ELR (cell line): ENCODE measurements around the gene ZBTB21.

Experiments used
- DNase-seq: peaks from one replicate; pipeline ENCODE4 v3.0.0-alpha.2; 2015; ENCODE audit warnings: low read depth

ZBTB21 gene

GRCh38 chr21:42039911-42040351 is 29.8 kb upstream of the ZBTB21 start:
- peak; percentile 83 for DNase-seq

- peak; percentile 40 for DNase-seq
These were observed 29.3 kb upstream of the ZBTB21 start for GRCh38 chr21:42039470-42039901.

- no peak for DNase-seq
These were observed 28.8 kb upstream of the ZBTB21 start for GRCh38 chr21:42038826-42039425.

GRCh38 chr21:42038393-42038792 is 28.2 kb upstream of the ZBTB21 start:
- no peak for DNase-seq

- DNase-seq, result no peak
These were observed 27.8 kb upstream of the ZBTB21 start for GRCh38 chr21:42037943-42038342.

GRCh38 chr21:42037516-42037915 is 27.4 kb upstream of the ZBTB21 start:
- no peak for DNase-seq

GRCh38 chr21:42036313-42036712 is 26.2 kb upstream of the ZBTB21 start:
- DNase-seq, result no peak

- DNase-seq, result no peak
These were observed 22.8 kb upstream of the ZBTB21 start for GRCh38 chr21:42032968-42033367.

- no peak for DNase-seq
These were observed 22.1 kb upstream of the ZBTB21 start for GRCh38 chr21:42032266-42032665.

- no peak for DNase-seq
These were observed 21.7 kb upstream of the ZBTB21 start for GRCh38 chr21:42031816-42032215.

- no peak for DNase-seq
These were observed 21.1 kb upstream of the ZBTB21 start for GRCh38 chr21:42031241-42031640.

- DNase-seq, result no peak
These were observed 20.2 kb upstream of the ZBTB21 start for GRCh38 chr21:42030311-42030710.

GRCh38 chr21:42028766-42029425 is 18.7 kb upstream of the ZBTB21 start:
- no peak for DNase-seq

GRCh38 chr21:42027822-42028765 is 17.9 kb upstream of the ZBTB21 start:
- no peak for DNase-seq

GRCh38 chr21:42027085-42027821 is 17.1 kb upstream of the ZBTB21 start:
- DNase-seq, result no peak

- no peak for DNase-seq
These were observed 15.9 kb upstream of the ZBTB21 start for GRCh38 chr21:42026082-42026435.

GRCh38 chr21:42025376-42026081 is 15.4 kb upstream of the ZBTB21 start:
- peak; percentile 51 for DNase-seq

- DNase-seq, result no peak
These were observed 12.7 kb upstream of the ZBTB21 start for GRCh38 chr21:42022906-42023305.

GRCh38 chr21:42022091-42022430 is 11.9 kb upstream of the ZBTB21 start:
- DNase-seq, result no peak

GRCh38 chr21:42021371-42022090 is 11.4 kb upstream of the ZBTB21 start:
- DNase-seq, result no peak

- DNase-seq, result no peak
These were observed 9.5 kb upstream of the ZBTB21 start for GRCh38 chr21:42019706-42020105.
